Epithelial cell of proximal tubule (primary cell): Measurements from ENCODE around the gene TEX28. TPM values are rescaled to one million over a fixed set of nuclear protein-coding genes. Genes with fewer than 3 reads are reported as not detected.
"Not testable (repeated sequence)": the region's sequence is repeated elsewhere in the genome, so short reads cannot be mapped to it uniquely, and the experiment has no call there.

Experiments used
- DNase-seq: peaks from one replicate; pipeline ENCODE4 v3.0.0-alpha.2; 2011; ENCODE audit warnings: low read depth
- H3K4me3 ChIP-seq: 2 replicates; pipeline ENCODE4 v1.5.1; 2011; ENCODE audit warnings: low read depth, mild to moderate bottlenecking, low read length
- CTCF ChIP-seq: conservative IDR thresholded peaks from 2 replicates; pipeline ENCODE4 v1.5.1; 2012; ENCODE audit warnings: low read depth, mild to moderate bottlenecking, low read length
- total RNA-seq: library from RNA; depleted of rRNA; stranded (reverse); fragments of >200 nt; gene quantifications from 2 replicates; pipeline ENCODE4 v1.2.3, GENCODE V29; 2015

Gene TEX28
- total RNA-seq, 1 donor from 2014 or later = not detected

- TF ChIP-seq CTCF = no peak
- no peak overlapping the region for H3K4me3 ChIP-seq
- no peak for DNase-seq
These were observed 14.3 kb upstream of the TEX28 start for GRCh38 chrX:154309041-154309775.

- no peak for DNase-seq
- peak; percentile 72 for TF ChIP-seq CTCF
- no peak overlapping the region for H3K4me3 ChIP-seq
These were observed 13.4 kb upstream of the TEX28 start for GRCh38 chrX:154308108-154308946.

- no peak for DNase-seq
- no peak overlapping the region for H3K4me3 ChIP-seq
- no peak for TF ChIP-seq CTCF
These were observed 12.3 kb upstream of the TEX28 start for GRCh38 chrX:154307202-154307601.

- no peak for TF ChIP-seq CTCF
- DNase-seq = no peak
- H3K4me3 ChIP-seq = no peak overlapping the region
These were observed 10.7 kb upstream of the TEX28 start for GRCh38 chrX:154305541-154306205.

- no peak overlapping the region for H3K4me3 ChIP-seq
- no peak for TF ChIP-seq CTCF
- DNase-seq = no peak
These were observed 9.9 kb upstream of the TEX28 start for GRCh38 chrX:154304846-154305245.

GRCh38 chrX:154303476-154303875 lies 8.6 kb upstream of the TEX28 start:
- no peak overlapping the region for H3K4me3 ChIP-seq
- no peak for DNase-seq
- TF ChIP-seq CTCF = no peak

- DNase-seq = not testable (repeated sequence)
These were observed 8.1 kb upstream of the TEX28 start for GRCh38 chrX:154302998-154303397.

More at GRCh38 chrX:154302998-154303397, 8.1 kb upstream of the TEX28 start:
- H3K4me3 ChIP-seq = not testable (repeated sequence)
